LNCaP clone FGC (cell line): Measurements from ENCODE around the gene IMMP1L.
A peak's percentile ranks its signal among the peaks of the same experiment; 100 is the strongest.

Experiments used
- DNase-seq: peaks from one replicate; pipeline ENCODE4 v3.0.0-alpha.2; 2011; ENCODE audit warnings: low read depth
- H3K4me3 ChIP-seq: 2 replicates; pipeline ENCODE4 v1.5.1; 2011; ENCODE audit warnings: mild to moderate bottlenecking, low read depth, low read length, control low read depth
- TF ChIP-seq, protein P1 (sequence below): IDR thresholded peaks from 2 replicates; pipeline ENCODE4 v1.5.1; 2012; ENCODE audit warnings: mild to moderate bottlenecking; ENCODE audit not compliant: control insufficient read depth, insufficient read depth; ENCODE audit errors: extremely low read depth

The IMMP1L gene

DNA sequence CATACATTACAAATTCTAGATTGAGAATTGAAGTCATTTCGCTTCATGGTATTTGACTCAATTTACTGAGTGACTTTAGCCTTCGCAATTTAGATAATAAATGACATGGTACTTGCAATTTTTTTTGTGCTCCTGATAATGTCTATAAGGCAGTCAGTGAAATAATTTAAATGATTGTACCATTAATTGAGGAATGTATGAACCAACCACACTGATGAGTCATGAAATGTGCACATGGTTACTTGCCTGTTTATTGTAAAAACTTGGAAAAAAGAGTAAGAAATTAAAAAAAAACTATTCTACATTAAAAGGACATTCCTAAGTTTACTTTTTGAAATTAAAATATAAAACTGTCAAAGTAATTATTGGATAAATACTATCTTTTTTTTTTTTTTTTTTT is 96.5 kb downstream of the IMMP1L start:
- no peak overlapping the region for H3K4me3 ChIP-seq
- no peak for DNase-seq
- TF ChIP-seq, protein P1, sequence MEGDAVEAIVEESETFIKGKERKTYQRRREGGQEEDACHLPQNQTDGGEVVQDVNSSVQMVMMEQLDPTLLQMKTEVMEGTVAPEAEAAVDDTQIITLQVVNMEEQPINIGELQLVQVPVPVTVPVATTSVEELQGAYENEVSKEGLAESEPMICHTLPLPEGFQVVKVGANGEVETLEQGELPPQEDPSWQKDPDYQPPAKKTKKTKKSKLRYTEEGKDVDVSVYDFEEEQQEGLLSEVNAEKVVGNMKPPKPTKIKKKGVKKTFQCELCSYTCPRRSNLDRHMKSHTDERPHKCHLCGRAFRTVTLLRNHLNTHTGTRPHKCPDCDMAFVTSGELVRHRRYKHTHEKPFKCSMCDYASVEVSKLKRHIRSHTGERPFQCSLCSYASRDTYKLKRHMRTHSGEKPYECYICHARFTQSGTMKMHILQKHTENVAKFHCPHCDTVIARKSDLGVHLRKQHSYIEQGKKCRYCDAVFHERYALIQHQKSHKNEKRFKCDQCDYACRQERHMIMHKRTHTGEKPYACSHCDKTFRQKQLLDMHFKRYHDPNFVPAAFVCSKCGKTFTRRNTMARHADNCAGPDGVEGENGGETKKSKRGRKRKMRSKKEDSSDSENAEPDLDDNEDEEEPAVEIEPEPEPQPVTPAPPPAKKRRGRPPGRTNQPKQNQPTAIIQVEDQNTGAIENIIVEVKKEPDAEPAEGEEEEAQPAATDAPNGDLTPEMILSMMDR: no peak

DNA sequence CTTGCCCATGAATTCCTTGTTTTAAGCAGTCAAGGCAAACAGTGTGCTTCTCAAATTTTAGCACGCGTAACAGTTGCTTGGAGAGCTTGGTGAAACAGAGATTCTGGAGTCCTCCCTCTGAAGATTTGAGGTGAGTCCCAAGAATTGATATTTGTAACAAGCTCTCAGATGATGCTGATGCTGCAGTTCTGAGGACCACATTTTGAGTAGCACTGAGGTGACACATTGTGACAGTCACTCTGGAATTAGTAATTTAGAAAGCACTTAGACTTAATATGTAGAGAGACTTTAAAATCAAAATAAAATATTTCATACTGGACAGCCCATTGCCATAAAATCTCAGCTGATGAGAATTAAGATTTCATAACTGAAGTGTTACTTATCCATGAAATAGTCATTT is 101.2 kb downstream of the IMMP1L start:
- TF ChIP-seq, protein P1: no peak
- no peak for DNase-seq
- H3K4me3 ChIP-seq: no peak overlapping the region

DNA sequence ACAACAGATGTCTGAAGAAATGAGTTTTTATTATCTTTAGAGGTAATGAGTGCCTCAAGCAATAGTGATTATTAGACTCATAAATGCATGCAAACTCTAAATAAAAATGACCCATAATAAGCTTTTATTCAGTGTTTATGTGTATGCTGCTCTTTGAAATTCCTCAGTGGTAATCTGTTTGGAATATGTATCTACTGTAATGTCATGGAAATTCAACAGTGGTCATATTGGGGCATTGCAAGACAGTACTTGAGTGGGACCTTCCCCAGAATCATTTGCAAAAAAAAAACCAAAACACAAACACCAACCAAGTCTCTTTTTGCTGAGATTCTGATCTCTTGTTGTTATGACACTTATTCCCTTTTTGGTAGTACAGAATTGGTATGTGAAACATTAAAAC is 104.8 kb downstream of the IMMP1L start:
- TF ChIP-seq, protein P1: no peak
- H3K4me3 ChIP-seq: no peak overlapping the region
- DNase-seq: no peak

DNA sequence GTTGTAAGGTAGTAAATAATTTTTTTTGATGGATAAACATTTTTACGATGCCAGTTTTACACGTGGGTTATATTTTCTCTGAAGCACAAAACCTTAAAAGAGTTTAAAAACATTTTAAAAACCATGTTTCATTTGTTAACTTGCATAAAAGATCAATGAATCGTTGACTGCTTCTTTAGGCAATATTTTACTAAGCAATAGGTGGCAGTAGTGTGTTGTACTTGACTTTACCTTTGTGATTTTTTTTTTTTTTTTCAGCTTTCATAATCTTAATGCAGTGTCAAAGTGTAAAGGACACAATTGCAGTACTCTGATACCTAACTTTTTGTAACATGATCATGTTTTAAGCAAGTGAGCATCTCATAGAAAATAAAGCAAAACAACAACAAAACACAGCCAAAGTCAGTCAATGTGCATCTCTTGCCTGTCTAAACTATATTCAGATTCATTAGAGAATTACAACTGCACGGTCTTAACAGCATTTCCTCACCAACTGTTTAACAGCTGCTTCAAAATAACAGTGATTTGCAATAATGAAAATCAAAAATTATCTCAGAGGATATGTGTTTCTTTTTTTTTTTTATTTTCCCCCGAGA is 112.1 kb downstream of the IMMP1L start:
- TF ChIP-seq, protein P1: peak; percentile 55

DNA sequence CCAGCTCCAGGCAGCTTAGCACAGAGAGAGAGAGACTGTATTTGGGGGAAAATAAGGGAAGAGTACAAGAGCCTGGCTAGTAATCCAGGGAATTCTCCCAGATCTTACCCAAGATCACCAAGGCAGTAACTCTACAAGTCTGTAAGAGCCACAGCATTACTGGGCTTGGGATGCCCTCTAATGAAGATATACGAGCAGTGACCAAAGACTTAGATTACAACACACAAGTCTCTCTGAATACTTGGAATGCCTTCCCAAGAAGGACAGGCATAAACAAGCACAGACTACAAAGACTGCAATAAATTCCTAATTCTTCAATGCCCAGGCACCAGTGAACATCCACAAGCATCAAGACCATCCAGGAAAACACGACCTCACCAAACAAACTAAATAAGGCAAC is 122.0 kb downstream of the IMMP1L start:
- H3K4me3 ChIP-seq: no peak overlapping the region
- DNase-seq: no peak
- TF ChIP-seq, protein P1: no peak

More for the DNA sequence above, 112.1 kb downstream of the IMMP1L start:
- H3K4me3 ChIP-seq: no peak overlapping the region
- DNase-seq: peak; percentile 6

DNA sequence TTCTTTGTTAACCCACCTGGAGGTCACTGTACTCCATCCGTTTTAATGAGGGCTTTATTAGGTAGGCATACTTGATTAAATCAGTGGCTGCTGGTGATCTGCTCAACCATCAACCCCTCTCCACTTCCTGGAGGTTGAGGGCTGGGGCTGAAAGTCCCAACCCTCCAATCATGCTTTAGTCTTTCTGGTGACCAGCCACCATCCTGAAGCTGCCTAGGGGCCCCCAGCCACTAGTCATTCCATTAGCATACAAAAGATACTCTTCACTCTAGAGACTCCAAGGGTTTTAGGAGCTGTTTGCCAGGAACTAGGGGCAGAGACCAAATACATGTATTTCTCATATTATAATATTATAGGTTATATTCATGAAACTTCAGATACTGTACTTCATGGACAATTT is 126.3 kb downstream of the IMMP1L start:
- no peak overlapping the region for H3K4me3 ChIP-seq
- TF ChIP-seq, protein P1: no peak
- DNase-seq: no peak
